ENCODE results near the gene PARD6G.

The PARD6G gene

GRCh38 chr18:80233201-80233835 lies 14.0 kb downstream of the PARD6G start:
- no peak for TF ChIP-seq Cebpa-rat (IDR thresholded peaks at IDR 0.05)
- Histone ChIP-seq H3K9ac (no peak overlapping the region), H4K20me1 (no peaks in the 10 kb centered on the region), H3K4me3 (no peak overlapping the region), H3K4me1 (peaks cover 0 to 17% (median 1%) of the 10 kb centered on the region in 10 experiments; a peak in 10 of 20 replicates), H3K4me2 (peak overlapping the region in 3 of 11 experiments; percentile 8 to 24 (median 8); a peak in 3 of 22 replicates), H3K27me3 (no peaks in the 10 kb centered on the region), H3K9me3 (replicated peaks in 1 of 11) (peaks cover 0 to 6% (median 0%) of the 10 kb centered on the region in 11 experiments; a peak in 4 of 22 replicates), H3K36me3 (no peaks in the 10 kb centered on the region), H3K27ac (no peak overlapping the region)

- no peak overlapping the region for H3K4me3 ChIP-seq
- H3K9me3 ChIP-seq (replicated peaks in 1 of 11): peaks cover 0 to 6% (median 0%) of the 10 kb centered on the region in 11 experiments; a peak in 4 of 22 replicates
- H3K27ac ChIP-seq: no peak overlapping the region
- no peaks in the 10 kb centered on the region for H4K20me1 ChIP-seq
- H3K4me2 ChIP-seq: peak overlapping the region in 3 of 11 experiments; percentile 8 to 24 (median 8); a peak in 3 of 22 replicates
- no peaks in the 10 kb centered on the region for H3K27me3 ChIP-seq
- no peaks in the 10 kb centered on the region for H3K36me3 ChIP-seq
- peaks cover 0 to 22% (median 7%) of the 10 kb centered on the region in 10 experiments; a peak in 14 of 20 replicates for H3K4me1 ChIP-seq
- H3K9ac ChIP-seq: no peak overlapping the region
- TF ChIP-seq Cebpa-rat (IDR thresholded peaks at IDR 0.05): no peak
Measured at GRCh38 chr18:80232710-80233109, 14.6 kb downstream of the PARD6G start.

- Histone ChIP-seq H3K4me1 (peaks cover 0 to 29% (median 12%) of the 10 kb centered on the region in 10 experiments; a peak in 14 of 20 replicates), H3K4me3 (no peak overlapping the region), H3K9me3 (replicated peaks in 1 of 11) (peaks cover 0 to 6% (median 0%) of the 10 kb centered on the region in 11 experiments; a peak in 4 of 22 replicates), H4K20me1 (no peaks in the 10 kb centered on the region), H3K4me2 (no peak overlapping the region), H3K27me3 (no peaks in the 10 kb centered on the region), H3K36me3 (no peaks in the 10 kb centered on the region), H3K27ac (no peak overlapping the region), H3K9ac (no peak overlapping the region)
- TF ChIP-seq Cebpa-rat (IDR thresholded peaks at IDR 0.05): no peak
Measured at GRCh38 chr18:80232030-80232429, 15.3 kb downstream of the PARD6G start.

- H3K27ac ChIP-seq: no peak overlapping the region
- TF ChIP-seq Cebpa-rat (IDR thresholded peaks at IDR 0.05): no peak
- H4K20me1 ChIP-seq: no peaks in the 10 kb centered on the region
- no peaks in the 10 kb centered on the region for H3K36me3 ChIP-seq
- peaks cover 0 to 6% (median 0%) of the 10 kb centered on the region in 11 experiments; a peak in 4 of 22 replicates for H3K9me3 ChIP-seq (replicated peaks in 1 of 11)
- peaks cover 0 to 33% (median 13%) of the 10 kb centered on the region in 10 experiments; a peak in 14 of 20 replicates for H3K4me1 ChIP-seq
- no peaks in the 10 kb centered on the region for H3K27me3 ChIP-seq
- H3K4me2 ChIP-seq: no peak overlapping the region
- H3K9ac ChIP-seq: no peak overlapping the region
- H3K4me3 ChIP-seq: no peak overlapping the region
Measured at GRCh38 chr18:80231616-80232015, 15.7 kb downstream of the PARD6G start.

GRCh38 chr18:80231151-80231550 lies 16.2 kb downstream of the PARD6G start:
- Histone ChIP-seq H3K36me3 (no peaks in the 10 kb centered on the region), H3K27ac (no peak overlapping the region)
- no peak for TF ChIP-seq Cebpa-rat (IDR thresholded peaks at IDR 0.05)

GRCh38 chr18:80229766-80230745 lies 17.3 kb downstream of the PARD6G start:
- Histone ChIP-seq H3K9ac (no peak overlapping the region), H3K4me1 (peaks cover 0 to 33% (median 13%) of the 10 kb centered on the region in 10 experiments; a peak in 15 of 20 replicates), H3K4me2 (no peak overlapping the region), H3K27me3 (no peaks in the 10 kb centered on the region), H3K9me3 (replicated peaks in 1 of 11) (peaks cover 0 to 6% (median 0%) of the 10 kb centered on the region in 11 experiments; a peak in 3 of 22 replicates), H3K36me3 (no peaks in the 10 kb centered on the region), H3K27ac (no peak overlapping the region), H4K20me1 (no peaks in the 10 kb centered on the region), H3K4me3 (no peak overlapping the region)
- no peak for TF ChIP-seq Cebpa-rat (IDR thresholded peaks at IDR 0.05)

More at GRCh38 chr18:80231151-80231550, 16.2 kb downstream of the PARD6G start:
- Histone ChIP-seq H3K4me1 (peaks cover 0 to 33% (median 13%) of the 10 kb centered on the region in 10 experiments; a peak in 14 of 20 replicates), H3K27me3 (no peaks in the 10 kb centered on the region), H4K20me1 (no peaks in the 10 kb centered on the region), H3K4me2 (no peak overlapping the region), H3K9ac (no peak overlapping the region), H3K9me3 (replicated peaks in 1 of 11) (peaks cover 0 to 6% (median 0%) of the 10 kb centered on the region in 11 experiments; a peak in 3 of 22 replicates), H3K4me3 (no peak overlapping the region)

- peaks cover 0 to 6% (median 0%) of the 10 kb centered on the region in 11 experiments; a peak in 3 of 22 replicates for H3K9me3 ChIP-seq (replicated peaks in 1 of 11)
- no peaks in the 10 kb centered on the region for H4K20me1 ChIP-seq
- H3K36me3 ChIP-seq: no peaks in the 10 kb centered on the region
- H3K9ac ChIP-seq: no peak overlapping the region
- peaks cover 0 to 33% (median 13%) of the 10 kb centered on the region in 10 experiments; a peak in 15 of 20 replicates for H3K4me1 ChIP-seq
- TF ChIP-seq Cebpa-rat (IDR thresholded peaks at IDR 0.05): no peak
- no peaks in the 10 kb centered on the region for H3K27me3 ChIP-seq
- no peak overlapping the region for H3K4me3 ChIP-seq
- no peak overlapping the region for H3K4me2 ChIP-seq
- H3K27ac ChIP-seq: no peak overlapping the region
Measured at GRCh38 chr18:80229363-80229762, 18.0 kb downstream of the PARD6G start.

- Histone ChIP-seq H3K4me3 (no peak overlapping the region), H3K27ac (no peak overlapping the region), H3K27me3 (no peaks in the 10 kb centered on the region), H3K9me3 (replicated peaks in 1 of 11) (peaks cover 0 to 6% (median 0%) of the 10 kb centered on the region in 11 experiments; a peak in 3 of 22 replicates), H3K4me2 (peak overlapping the region in 9 of 11 experiments; percentile 3 to 70 (median 62); a peak in 15 of 22 replicates), H3K36me3 (no peaks in the 10 kb centered on the region), H4K20me1 (no peaks in the 10 kb centered on the region), H3K4me1 (peaks cover 0 to 31% (median 13%) of the 10 kb centered on the region in 10 experiments; a peak in 15 of 20 replicates), H3K9ac (0 out of 22 replicates have a peak overlapping the region, but pooled peaks of 1 of the 11 experiments have one; percentile 0)
- no peak for TF ChIP-seq Cebpa-rat (IDR thresholded peaks at IDR 0.05)
Measured at GRCh38 chr18:80228051-80228848, 19.1 kb downstream of the PARD6G start.

Data from BLaER1 treated with 17β-estradiol and CSF1 and Interleukin-3, amounts not matched to agents 10 nM and 100 nM (cell line).